H1 (cell line): ENCODE results near the gene MSANTD2. TPM values are rescaled to one million over a fixed set of nuclear protein-coding genes. Genes with fewer than 3 reads are reported as not detected.
A peak's percentile ranks its signal among the peaks of the same experiment; 100 is the strongest.

ENCODE experiments used
- CTCF ChIA-PET: fragments of 300-600 bp; sonication (Branson Sonifier 250); formaldehyde crosslinking; loops from one replicate; lab custom pipeline; 2021; ENCODE audit not compliant: partially characterized antibody; lab: Charles Lee
- POLR2A ChIA-PET: fragments of 300-600 bp; sonication (Branson Sonifier 250); formaldehyde crosslinking; loops from one replicate; lab custom pipeline; 2021; ENCODE audit warnings: inconsistent platforms; ENCODE audit not compliant: partially characterized antibody; lab: Charles Lee
- DNase-seq, 2 experiments: peaks; one replicate each; pipeline versions ENCODE4 v3.0.0 to v3.0.0-alpha.2; 2010 to 2022; ENCODE audit warnings: low spot score in 2 of 2, low read depth in 1 of 2, mixed read lengths in 1 of 2
- FAIRE-seq: peaks from 2 replicates; lab custom pipeline; 2011; peaks lifted over from hg19 to GRCh38; lab: Jason Lieb, UNC
- H2AFZ ChIP-seq: 2 replicates; pipeline ENCODE4 v1.8.1; 2012; ENCODE audit warnings: low read length, inconsistent platforms
- H2AK5ac ChIP-seq: 2 replicates; pipeline ENCODE4 v1.6.1; 2013; ENCODE audit warnings: low read depth, low read length
- H2BK120ac ChIP-seq: replicated peaks from 2 replicates; pipeline ENCODE3; 2013; ENCODE audit warnings: low read depth, low read length, inconsistent platforms
- H2BK12ac ChIP-seq: 2 replicates; pipeline ENCODE4 v1.6.1; 2013; ENCODE audit warnings: low read depth, low read length
- H2BK15ac ChIP-seq: 2 replicates; pipeline ENCODE4 v1.6.1; 2013; ENCODE audit warnings: low read length
- H2BK20ac ChIP-seq: 2 replicates; pipeline ENCODE4 v1.6.1; 2013; ENCODE audit warnings: low read length
- H2BK5ac ChIP-seq: 2 replicates; pipeline ENCODE4 v1.6.1; 2013; ENCODE audit warnings: low read depth, low read length
- H3K14ac ChIP-seq: 2 replicates; pipeline ENCODE4 v1.6.1; 2013; ENCODE audit warnings: inconsistent platforms; ENCODE audit not compliant: insufficient read length
- H3K18ac ChIP-seq: 2 replicates; pipeline ENCODE4 v1.6.1; 2013; ENCODE audit warnings: low read length; ENCODE audit errors: extremely low read depth
- H3K23ac ChIP-seq: 2 replicates; pipeline ENCODE4 v1.6.1; 2013; ENCODE audit warnings: inconsistent platforms; ENCODE audit not compliant: insufficient read length
- H3K23me2 ChIP-seq: 2 replicates; pipeline ENCODE4 v1.6.1; 2013; ENCODE audit warnings: low read depth, low read length
- H3K27ac ChIP-seq: 2 replicates; pipeline ENCODE4 v1.6.1; 2011; ENCODE audit warnings: low read depth, low read length, inconsistent platforms
- H3K27me3 ChIP-seq, 4 experiments: replicated peaks in 1 of 4; 1 replicate in 1 of 4; 2 replicates in 3 of 4; pipeline versions ENCODE4 v1.6.1 to v1.8.1; 2011 to 2013; ENCODE audit warnings: low read length in 3 of 4, mild to moderate bottlenecking in 3 of 4, inconsistent platforms in 2 of 4, mixed read lengths in 2 of 4, moderate library complexity in 1 of 4; ENCODE audit not compliant: control insufficient read depth in 3 of 4, insufficient read depth in 3 of 4; ENCODE audit errors: extremely low read depth in 1 of 4
- H3K36me3 ChIP-seq, 4 experiments: 2 replicates each; pipeline versions ENCODE4 v1.6.1 to v1.8.1; 2011 to 2013; ENCODE audit warnings: mild to moderate bottlenecking in 4 of 4, low read length in 3 of 4, moderate library complexity in 2 of 4, control low read depth in 1 of 4, inconsistent platforms in 1 of 4; ENCODE audit not compliant: insufficient read depth in 4 of 4, control insufficient read depth in 2 of 4
- H3K4ac ChIP-seq: replicated peaks from 2 replicates; pipeline ENCODE3; 2013; ENCODE audit warnings: low read length, low read depth, mixed read lengths, inconsistent platforms; ENCODE audit not compliant: insufficient read length
- H3K4me1 ChIP-seq, 4 experiments: replicated peaks in 1 of 4; 1 replicate in 1 of 4; 2 replicates in 3 of 4; pipeline versions ENCODE4 v1.6.1 to v1.8.1; 2011 to 2013; ENCODE audit warnings: low read length in 3 of 4, inconsistent platforms in 2 of 4, mixed read lengths in 1 of 4; ENCODE audit not compliant: insufficient read depth in 4 of 4, control insufficient read depth in 3 of 4
- H3K4me2 ChIP-seq, 2 experiments: 2 replicates each; pipeline versions ENCODE4 v1.6.1 to v1.8.1; 2011 to 2013; ENCODE audit warnings: low read depth in 2 of 2, low read length in 2 of 2, control low read depth in 1 of 2, inconsistent platforms in 1 of 2, mild to moderate bottlenecking in 1 of 2; ENCODE audit not compliant: insufficient read depth in 1 of 2
- H3K4me3 ChIP-seq, 4 experiments: fragments of 200-600, 300-600 bp in 1 of 4; sonication (generic), shearing (Covaris generic), sonication (Bioruptor Twin) in 1 of 4; 2 replicates each; pipeline versions ENCODE4 v1.5.1 to v1.8.1; 2011 to 2016; ENCODE audit warnings: low read length in 4 of 4, low read depth in 3 of 4, control low read depth in 2 of 4, inconsistent platforms in 2 of 4, mild to moderate bottlenecking in 2 of 4, mixed read lengths in 1 of 4, moderate library complexity in 1 of 4; ENCODE audit not compliant: insufficient read depth in 2 of 4; ENCODE audit errors: extremely low read depth in 1 of 4
- H3K56ac ChIP-seq: replicated peaks from 2 replicates; pipeline ENCODE3; 2013; ENCODE audit warnings: low read depth, mild to moderate bottlenecking, mixed read lengths, low read length, inconsistent platforms; ENCODE audit not compliant: insufficient read length
- H3K79me1 ChIP-seq: 2 replicates; pipeline ENCODE4 v1.6.1; 2013; ENCODE audit warnings: low read depth, low read length, control low read depth
- H3K79me2 ChIP-seq, 2 experiments: 2 replicates each; pipeline versions ENCODE4 v1.6.1 to v1.8.1; 2012 to 2013; ENCODE audit warnings: low read length in 2 of 2, mild to moderate bottlenecking in 2 of 2, inconsistent platforms in 1 of 2; ENCODE audit not compliant: insufficient read depth in 2 of 2, control insufficient read depth in 1 of 2
- H3K9ac ChIP-seq, 4 experiments: replicated peaks in 1 of 4; 1 replicate in 1 of 4; 2 replicates in 3 of 4; pipeline versions ENCODE4 v1.6.1 to v1.8.1; 2011 to 2013; ENCODE audit warnings: low read depth in 3 of 4, low read length in 3 of 4, control low read depth in 2 of 4, mild to moderate bottlenecking in 2 of 4, moderate library complexity in 2 of 4, inconsistent platforms in 1 of 4; ENCODE audit errors: extremely low read depth in 1 of 4
- H3K9me3 ChIP-seq, 2 experiments: 2 replicates each; pipeline versions ENCODE4 v1.6.1 to v1.8.1; 2012 to 2013; ENCODE audit warnings: mild to moderate bottlenecking in 2 of 2, moderate library complexity in 2 of 2, control low read depth in 1 of 2, inconsistent platforms in 1 of 2, low read depth in 1 of 2, low read length in 1 of 2, mixed read lengths in 1 of 2; ENCODE audit not compliant: insufficient read depth in 2 of 2
- H4K20me1 ChIP-seq, 2 experiments: replicated peaks in 1 of 2; 2 replicates each; pipeline versions ENCODE3 to v1.8.1; 2011 to 2013; ENCODE audit warnings: inconsistent platforms in 2 of 2, low read length in 2 of 2, mild to moderate bottlenecking in 1 of 2; ENCODE audit not compliant: insufficient read depth in 2 of 2, control insufficient read depth in 1 of 2
- H4K5ac ChIP-seq: 2 replicates; pipeline ENCODE4 v1.6.1; 2013; ENCODE audit warnings: low read length, low read depth, mixed read lengths, inconsistent platforms; ENCODE audit not compliant: insufficient read length
- H4K8ac ChIP-seq: 2 replicates; pipeline ENCODE4 v1.8.0; 2013; ENCODE audit warnings: mild to moderate bottlenecking, moderate library complexity, low read length, inconsistent platforms; ENCODE audit not compliant: insufficient read depth; ENCODE audit errors: extremely low read depth
- H4K91ac ChIP-seq: replicated peaks from 2 replicates; pipeline ENCODE3; 2013; ENCODE audit warnings: low read length, mixed read lengths, inconsistent platforms; ENCODE audit not compliant: insufficient read length
- CBX5 ChIP-seq: fragments of 300-800, 300-1000 bp; sonication (generic); IDR thresholded peaks from 2 replicates; pipeline ENCODE4 v1.7.1; 2016; ENCODE audit warnings: antibody characterized with exemption, low read length, low read depth
- EZH2 ChIP-seq: fragments of 200-600 bp; sonication (generic); IDR thresholded peaks from 2 replicates; pipeline ENCODE4 v1.7.1; 2012; ENCODE audit warnings: low read depth, mild to moderate bottlenecking, moderate library complexity, low read length, inconsistent platforms; ENCODE audit not compliant: severe bottlenecking
- SUZ12 ChIP-seq: fragments of 200-600 bp; sonication (generic); IDR thresholded peaks from 2 replicates; pipeline ENCODE4 v1.6.1; 2012; ENCODE audit warnings: mild to moderate bottlenecking, inconsistent platforms, low read length, moderate library complexity, mixed read lengths
- WGBS, 2 experiments: shearing (Covaris generic) in 1 of 2; methylation state at CpG; one replicate each; pipeline versions ENCODE4 v1.1.6 to v1.1.7; 2013 to 2015; ENCODE audit warnings: low lambda C conversion rate in 2 of 2, mixed read lengths in 2 of 2, inconsistent platforms in 1 of 2, low coverage in 1 of 2, missing lambda C conversion rate in 1 of 2; ENCODE audit not compliant: insufficient replicate concordance in 2 of 2, insufficient coverage in 1 of 2, insufficient read length in 1 of 2; ENCODE audit errors: extremely low coverage in 1 of 2, missing lambda C conversion rate in 1 of 2; 5-methylcytosine and 5-hydroxymethylcytosine counted together
- polyA plus RNA-seq, 7 experiments: library from polyadenylated mRNA; depleted of rRNA in 3 of 7; stranded (reverse) in 5 of 7; unstranded in 2 of 7; fragments of >200 nt in 5 of 7; fragments of 200-250 nt in 2 of 7; gene quantifications; 1 replicate in 5 of 7; 2 replicates in 1 of 7; 4 replicates in 1 of 7; pipeline versions ENCODE4 v1.2.1 to v1.2.3, GENCODE V29; 2011 to 2013; ENCODE audit warnings: missing spikeins in 2 of 7, mixed read lengths in 2 of 7
- total RNA-seq: library from RNA; stranded (reverse); fragmentation: NEBNext Ultra II Directional; extraction: Animal tissue kit (Norgen Biotek cat#: 25700); gene quantifications from 2 replicates; pipeline ENCODE4 v1.2.1, GENCODE V29; 2021

MSANTD2 gene
- total and polyA plus RNA-seq, 2 of the 8 experiments (the other 6 are each of a cell fraction or from before 2014, with no cell fraction given): 8.2 to 15.9 TPM

DNA sequence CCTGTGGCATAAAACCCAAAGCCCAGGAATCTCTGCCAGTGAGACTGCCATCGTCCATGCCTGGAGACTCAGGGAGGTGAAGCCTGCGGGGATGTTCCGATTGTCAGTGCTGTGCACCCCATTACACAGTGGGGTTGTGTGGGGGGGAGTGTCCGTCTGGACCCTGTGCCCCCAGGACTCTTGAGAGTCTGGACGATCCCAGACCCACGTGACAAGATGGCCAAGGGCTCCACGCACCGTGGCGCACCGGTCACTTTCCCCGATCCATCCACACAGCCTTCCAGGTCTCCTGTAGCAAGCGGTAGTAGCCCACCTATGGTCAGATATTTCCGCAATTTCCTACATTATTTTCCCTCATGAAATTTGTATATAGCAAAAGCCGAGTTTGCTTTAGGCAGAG is 81.4 kb downstream of the MSANTD2 start:
- WGBS, 2 experiments: 30% methylated on average over 14 of the region's 14 CpGs; no CpG with 5 or more reads in 1 of the 2 experiments
- no peak overlapping the region for H4K8ac ChIP-seq
- H3K4ac ChIP-seq: no peak overlapping the region
- no peak overlapping the region for H3K56ac ChIP-seq
- H3K36me3 ChIP-seq: no peaks in the 10 kb centered on the region
- H2BK120ac ChIP-seq: no peak overlapping the region
- H2AFZ ChIP-seq: no peak overlapping the region
- no peak overlapping the region for H3K18ac ChIP-seq
- H3K4me2 ChIP-seq: peak overlapping the region; percentile 81 to 87
- H3K27ac ChIP-seq: no peak overlapping the region
- no peak overlapping the region for H2BK20ac ChIP-seq
- no peak overlapping the region for H4K5ac ChIP-seq
- H3K9me3 ChIP-seq: no peaks in the 10 kb centered on the region
- no peak overlapping the region for H2BK15ac ChIP-seq
- FAIRE-seq: no peak
- ChIA-PET POLR2A (interaction anchor here (1.6 kb wide), 1 partner anchor 46 kb away, joined by 5 read pairs; the partner anchor contains the start of genes SIAE and SPA17), CTCF (interaction anchor here (1.1 to 1.6 kb wide), 2 partner anchors 25 to 50 kb away, joined by 3 to 4 read pairs; no protein-coding TSS in a partner anchor)
- no peak overlapping the region for H2AK5ac ChIP-seq
- no peak overlapping the region for H4K91ac ChIP-seq
- H4K20me1 ChIP-seq: no peaks in the 10 kb centered on the region
- peaks cover 47 to 85% (median 78%) of the 10 kb centered on the region in 4 experiments for H3K27me3 ChIP-seq
- H3K23ac ChIP-seq: no peak overlapping the region
- H3K23me2 ChIP-seq: peaks cover 8% of the 10 kb centered on the region
- H3K4me1 ChIP-seq: peaks cover 0 to 5% (median 3%) of the 10 kb centered on the region in 4 experiments; a peak in 5 of 7 replicates
- H3K79me2 ChIP-seq: no peaks in the 10 kb centered on the region
- no peak for DNase-seq
- H3K14ac ChIP-seq: no peak overlapping the region
- H3K4me3 ChIP-seq: peak overlapping the region; percentile 32 to 60 (median 54); a peak in 7 of 8 replicates
- H3K79me1 ChIP-seq: no peaks in the 10 kb centered on the region
- no peak overlapping the region for H2BK5ac ChIP-seq
- H3K9ac ChIP-seq: no peak overlapping the region
- H2BK12ac ChIP-seq: no peak overlapping the region
- TF ChIP-seq SUZ12 (peak; percentile 8; the same call in 1 of the 2 replicates), EZH2 (peak; percentile 30), CBX5 (no peak)
